Mesothelial cell of epicardium (in vitro differentiated cells): ENCODE data around the gene CRELD2. TPM values are rescaled to one million over a fixed set of nuclear protein-coding genes. Genes with fewer than 3 reads are reported as not detected.

Experiments used
- DNase-seq, 2 experiments: peaks; one replicate each; pipeline ENCODE4 v3.0.0; 2021; ENCODE audit warnings: low spot score in 2 of 2; ENCODE audit not compliant: unreplicated experiment in 2 of 2
- H3K27ac Mint-ChIP-seq: 2 replicates; pipeline ENCODE4 v1.8.0; 2021; ENCODE audit warnings: mixed read lengths
- H3K27me3 Mint-ChIP-seq: 2 replicates; pipeline ENCODE4 v1.8.0; 2021; ENCODE audit warnings: low read depth, mixed read lengths
- H3K36me3 Mint-ChIP-seq: 2 replicates; pipeline ENCODE4 v1.8.0; 2021; ENCODE audit warnings: mixed read lengths
- H3K4me1 Mint-ChIP-seq: 2 replicates; pipeline ENCODE4 v1.8.0; 2021; ENCODE audit warnings: mixed read lengths
- H3K4me3 Mint-ChIP-seq: 2 replicates; pipeline ENCODE4 v1.8.0; 2021; ENCODE audit warnings: mild to moderate bottlenecking, moderate library complexity, mixed read lengths
- H3K9me3 Mint-ChIP-seq: 2 replicates; pipeline ENCODE4 v1.8.0; 2021; ENCODE audit warnings: mixed read lengths
- CTCF ChIP-seq: fragments of 200-600 bp; sonication (generic); IDR thresholded peaks from one replicate; pipeline ENCODE4 v1.5.0; 2021; ENCODE audit warnings: antibody characterized with exemption; ENCODE audit not compliant: unreplicated experiment
- total RNA-seq: library from RNA; stranded (reverse); gene quantifications from 3 replicates; pipeline ENCODE4 v1.2.1, GENCODE V29; 2021

Gene CRELD2
- total RNA-seq, 1 donor from 2014 or later: 41.4 TPM

DNA sequence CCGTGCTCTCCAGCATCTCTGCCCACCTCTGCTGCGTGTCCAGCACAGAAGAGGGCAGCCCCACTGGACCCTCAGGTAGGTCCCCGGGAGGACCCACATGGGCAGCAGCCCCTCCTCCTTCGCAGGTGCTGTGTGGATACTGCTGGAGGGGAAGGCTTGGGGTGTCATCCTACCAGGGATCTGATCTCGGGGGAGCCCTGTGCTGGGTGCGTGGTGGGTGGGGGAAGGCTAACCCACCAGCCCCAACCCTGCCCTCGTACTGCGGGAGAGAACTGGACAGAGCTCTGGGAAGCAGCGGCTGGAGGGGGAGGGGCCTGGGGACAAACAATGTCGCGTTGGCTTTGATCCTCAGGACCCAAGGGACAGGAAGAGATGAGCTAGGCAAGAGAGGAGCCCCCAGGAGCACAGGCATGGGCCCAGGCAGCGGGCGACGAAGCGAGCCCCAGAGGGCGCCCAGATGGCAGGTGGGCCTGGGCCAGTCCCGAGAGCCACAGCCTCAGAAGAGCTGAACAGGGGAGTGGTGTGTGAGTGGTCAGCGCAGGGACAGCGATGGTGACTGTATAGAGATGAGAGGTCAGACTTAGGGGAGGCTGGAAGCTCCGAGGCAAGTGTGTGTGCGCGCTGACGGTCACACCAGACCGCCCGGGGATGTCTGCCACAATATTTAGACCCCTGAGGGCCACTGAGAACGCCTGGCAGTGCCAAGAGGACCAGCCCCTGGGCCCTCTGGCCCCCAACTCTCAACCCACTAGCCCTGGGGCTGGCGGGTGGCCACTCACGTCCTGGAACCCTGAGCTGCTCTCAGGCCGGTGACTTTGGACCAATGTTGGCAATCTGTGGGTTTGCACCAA lies 40.7 kb downstream of the CRELD2 start:
- H3K36me3 Mint-ChIP-seq: peaks cover 3% of the 10 kb centered on the region
- H3K4me3 Mint-ChIP-seq: peak overlapping the region; percentile 53
- no peaks in the 10 kb centered on the region for H3K9me3 Mint-ChIP-seq
- DNase-seq: no peak
- no peaks in the 10 kb centered on the region for H3K27me3 Mint-ChIP-seq
- H3K27ac Mint-ChIP-seq: peak overlapping the region; percentile 34
- TF ChIP-seq CTCF: no peak
- H3K4me1 Mint-ChIP-seq: peaks cover 42% of the 10 kb centered on the region

GRCh38 chr22:49959782-49960158 lies 41.3 kb downstream of the CRELD2 start:
- peaks cover 3% of the 10 kb centered on the region for H3K36me3 Mint-ChIP-seq
- TF ChIP-seq CTCF: no peak
- no peak overlapping the region for H3K27ac Mint-ChIP-seq
- H3K9me3 Mint-ChIP-seq: no peaks in the 10 kb centered on the region
- H3K27me3 Mint-ChIP-seq: no peaks in the 10 kb centered on the region
- DNase-seq: no peak
- H3K4me3 Mint-ChIP-seq: peak overlapping the region; percentile 46
- peaks cover 36% of the 10 kb centered on the region for H3K4me1 Mint-ChIP-seq

- no peaks in the 10 kb centered on the region for H3K9me3 Mint-ChIP-seq
- H3K27me3 Mint-ChIP-seq: no peaks in the 10 kb centered on the region
- TF ChIP-seq CTCF: no peak
- peaks cover 31% of the 10 kb centered on the region for H3K4me1 Mint-ChIP-seq
- H3K4me3 Mint-ChIP-seq: peak within 1 kb of the TSS; percentile 87
- peak; percentile 83 to 94 for DNase-seq
- H3K27ac Mint-ChIP-seq: peak within 1 kb of the TSS; percentile 93
- peaks cover 3% of the 10 kb centered on the region for H3K36me3 Mint-ChIP-seq
These were observed 41.9 kb downstream of the CRELD2 start, which contains the start of gene PIM3 for GRCh38 chr22:49960159-49961004. Gene PIM3 (plus strand): TSS chr22:49960772. CDS start chr22:49960948, 176 bp downstream.

GRCh38 chr22:49961005-49961600 lies 42.7 kb downstream of the CRELD2 start:
- H3K4me1 Mint-ChIP-seq: peaks cover 26% of the 10 kb centered on the region
- DNase-seq: peak in 1 of 2 experiments; percentile 53
- no peaks in the 10 kb centered on the region for H3K9me3 Mint-ChIP-seq
- peak overlapping the region; percentile 93 for H3K27ac Mint-ChIP-seq
- peak overlapping the region; percentile 87 for H3K4me3 Mint-ChIP-seq
- no peaks in the 10 kb centered on the region for H3K27me3 Mint-ChIP-seq
- peaks cover 3% of the 10 kb centered on the region for H3K36me3 Mint-ChIP-seq
- no peak for TF ChIP-seq CTCF

- DNase-seq: no peak
- H3K4me3 Mint-ChIP-seq: peak overlapping the region; percentile 87
- H3K9me3 Mint-ChIP-seq: no peaks in the 10 kb centered on the region
- peaks cover 3% of the 10 kb centered on the region for H3K36me3 Mint-ChIP-seq
- H3K27me3 Mint-ChIP-seq: no peaks in the 10 kb centered on the region
- peak overlapping the region; percentile 93 for H3K27ac Mint-ChIP-seq
- H3K4me1 Mint-ChIP-seq: peaks cover 21% of the 10 kb centered on the region
- TF ChIP-seq CTCF: no peak
These were observed 43.2 kb downstream of the CRELD2 start for GRCh38 chr22:49961601-49962011.
